ENCODE measurements around the gene NAALADL2.

NAALADL2 gene

GRCh38 chr3:175312791-175313190 is 453.7 kb downstream of the NAALADL2 start:
- H3K27ac ChIP-seq: no peak overlapping the region
- TF ChIP-seq CTCF (IDR thresholded peaks at IDR 0.05; ENCODE audit: low read depth, low read length, missing control alignments): no peak
- no peaks in the 10 kb centered on the region for H3K27me3 ChIP-seq (replicated peaks)
- no peak for DNase-seq
- H3K4me3 ChIP-seq (ENCODE audit: low read depth, low read length): no peak overlapping the region
- in situ Hi-C loops (cut with HindIII; ENCODE audit: low pct_ligation_motif_present, low sequenced_read_pairs): no loop called here
- H3K36me3 ChIP-seq (replicated peaks): no peaks in the 10 kb centered on the region

GRCh38 chr3:175316799-175317198 is 457.7 kb downstream of the NAALADL2 start:
- Histone ChIP-seq H3K27me3 (replicated peaks) (no peaks in the 10 kb centered on the region), H3K4me3 (ENCODE audit: low read depth, low read length) (no peak overlapping the region), H3K36me3 (replicated peaks) (no peaks in the 10 kb centered on the region), H3K27ac (no peak overlapping the region)
- no peak for TF ChIP-seq CTCF (IDR thresholded peaks at IDR 0.05; ENCODE audit: low read depth, low read length, missing control alignments)
- no peak for DNase-seq
- in situ Hi-C loops (cut with HindIII; ENCODE audit: low pct_ligation_motif_present, low sequenced_read_pairs): no loop called here

DNA sequence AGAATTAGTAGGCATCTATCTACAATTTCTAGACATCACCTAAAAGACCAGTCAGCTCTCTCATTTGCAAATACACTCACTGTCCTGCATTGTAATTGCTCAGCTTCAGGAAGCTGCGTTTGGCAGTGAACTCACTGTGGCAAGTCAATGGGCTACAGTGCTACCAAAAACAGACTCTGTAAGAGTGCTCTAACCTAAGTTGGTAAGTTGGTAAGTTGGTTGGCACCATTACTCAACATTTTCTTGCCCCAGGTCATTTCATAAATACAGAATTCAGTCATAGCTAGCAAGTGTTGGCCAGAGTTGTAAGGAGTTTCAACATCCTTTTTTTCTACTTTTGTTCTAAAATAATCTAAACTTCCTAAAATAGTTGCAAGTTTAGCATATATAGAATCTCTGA is 466.3 kb downstream of the NAALADL2 start:
- no peaks in the 10 kb centered on the region for H3K27me3 ChIP-seq (replicated peaks)
- no peak overlapping the region for H3K4me3 ChIP-seq (ENCODE audit: low read depth, low read length)
- no peaks in the 10 kb centered on the region for H3K36me3 ChIP-seq (replicated peaks)
- no peak for TF ChIP-seq CTCF (IDR thresholded peaks at IDR 0.05; ENCODE audit: low read depth, low read length, missing control alignments)
- DNase-seq: no peak
- H3K27ac ChIP-seq: no peak overlapping the region
- in situ Hi-C loops (cut with HindIII; ENCODE audit: low pct_ligation_motif_present, low sequenced_read_pairs): no loop called here

GRCh38 chr3:175326041-175326440 is 466.9 kb downstream of the NAALADL2 start:
- no peak overlapping the region for H3K27ac ChIP-seq
- no peak overlapping the region for H3K4me3 ChIP-seq (ENCODE audit: low read depth, low read length)
- no peak for DNase-seq
- H3K36me3 ChIP-seq (replicated peaks): no peaks in the 10 kb centered on the region
- TF ChIP-seq CTCF (IDR thresholded peaks at IDR 0.05; ENCODE audit: low read depth, low read length, missing control alignments): no peak
- in situ Hi-C loops (cut with HindIII; ENCODE audit: low pct_ligation_motif_present, low sequenced_read_pairs): no loop called here
- H3K27me3 ChIP-seq (replicated peaks): no peaks in the 10 kb centered on the region

- no peaks in the 10 kb centered on the region for H3K27me3 ChIP-seq (replicated peaks)
- H3K27ac ChIP-seq: no peak overlapping the region
- TF ChIP-seq CTCF (IDR thresholded peaks at IDR 0.05; ENCODE audit: low read depth, low read length, missing control alignments): no peak
- no peaks in the 10 kb centered on the region for H3K36me3 ChIP-seq (replicated peaks)
- H3K4me3 ChIP-seq (ENCODE audit: low read depth, low read length): no peak overlapping the region
- no peak for DNase-seq
- in situ Hi-C loops (cut with HindIII; ENCODE audit: low pct_ligation_motif_present, low sequenced_read_pairs): no loop called here
These were observed 470.2 kb downstream of the NAALADL2 start for GRCh38 chr3:175329373-175329772.

DNA sequence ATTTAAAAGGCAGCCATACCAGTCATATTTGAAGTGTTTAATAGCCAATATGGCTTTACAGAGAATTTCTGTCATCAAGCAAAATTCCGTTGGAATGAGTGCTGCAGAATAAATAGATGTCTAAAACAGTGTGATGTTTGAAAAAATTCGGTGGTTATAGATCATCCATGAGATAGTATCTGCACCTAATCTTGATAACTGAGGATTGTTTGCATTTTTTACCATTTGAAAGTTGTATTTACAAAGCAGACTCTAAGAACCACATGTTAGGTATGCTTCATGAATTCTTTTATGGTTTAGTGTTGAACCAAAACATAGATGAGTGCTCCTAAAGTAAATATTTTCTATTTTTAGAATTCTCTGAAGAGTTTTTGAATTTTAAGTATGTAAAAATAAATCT is 476.1 kb downstream of the NAALADL2 start:
- H3K27me3 ChIP-seq (replicated peaks): no peaks in the 10 kb centered on the region
- H3K36me3 ChIP-seq (replicated peaks): no peaks in the 10 kb centered on the region
- H3K27ac ChIP-seq: no peak overlapping the region
- TF ChIP-seq CTCF (IDR thresholded peaks at IDR 0.05; ENCODE audit: low read depth, low read length, missing control alignments): no peak
- DNase-seq: no peak
- in situ Hi-C loops (cut with HindIII; ENCODE audit: low pct_ligation_motif_present, low sequenced_read_pairs): no loop called here
- H3K4me3 ChIP-seq (ENCODE audit: low read depth, low read length): no peak overlapping the region
